ENCODE results near the gene PITHD1.

PITHD1 gene

GRCh38 chr1:23816906-23817305 lies 38.7 kb downstream of the PITHD1 start:
- H3K4me2 ChIP-seq (ENCODE audit: low read length): no peak overlapping the region
- no peaks in the 10 kb centered on the region for H3K27me3 ChIP-seq (ENCODE audit: insufficient read depth, low read length)
- H3F3A ChIP-seq (ENCODE audit: insufficient read depth, low read length): no peaks in the 10 kb centered on the region; the same call in 1 of the 2 replicates
- H3K4me1 ChIP-seq (ENCODE audit: insufficient read depth, low read length, severe bottlenecking): no peaks in the 10 kb centered on the region
- H3K9me3 ChIP-seq (ENCODE audit: low read length): no peaks in the 10 kb centered on the region
- H3K9me2 ChIP-seq (ENCODE audit: low read depth, low read length): no peaks in the 10 kb centered on the region
- H3K9ac ChIP-seq (ENCODE audit: low read length): no peak overlapping the region
- H4K20me1 ChIP-seq (ENCODE audit: insufficient read depth, low read length): no peaks in the 10 kb centered on the region
- H3K27ac ChIP-seq (ENCODE audit: low read depth, low read length, poor library complexity, severe bottlenecking): no peak overlapping the region
- H3K4me3 ChIP-seq (ENCODE audit: low read depth, low read length, poor library complexity, severe bottlenecking): no peak overlapping the region
- TF ChIP-seq CTCF (IDR thresholded peaks at IDR 0.05; ENCODE audit: low read length) (no peak), EZH2 (IDR thresholded peaks at IDR 0.05; ENCODE audit: borderline replicate concordance, low read length) (no peak)
- no peaks in the 10 kb centered on the region for H3K79me2 ChIP-seq (ENCODE audit: insufficient read depth, low read length)
- H3K36me3 ChIP-seq (ENCODE audit: insufficient read depth, low read length): peaks cover 30% of the 10 kb centered on the region; the same call in 1 of the 2 replicates
- no peak overlapping the region for H2AFZ ChIP-seq (ENCODE audit: low read length)

- Histone ChIP-seq H3F3A (ENCODE audit: insufficient read depth, low read length) (no peaks in the 10 kb centered on the region; the same call in 1 of the 2 replicates), H3K36me3 (ENCODE audit: insufficient read depth, low read length) (peaks cover 30% of the 10 kb centered on the region; the same call in 1 of the 2 replicates), H3K9me2 (ENCODE audit: low read depth, low read length) (no peaks in the 10 kb centered on the region), H3K4me1 (ENCODE audit: insufficient read depth, low read length, severe bottlenecking) (no peaks in the 10 kb centered on the region), H3K4me3 (ENCODE audit: low read depth, low read length, poor library complexity, severe bottlenecking) (no peak overlapping the region), H3K27me3 (ENCODE audit: insufficient read depth, low read length) (no peaks in the 10 kb centered on the region), H3K79me2 (ENCODE audit: insufficient read depth, low read length) (no peaks in the 10 kb centered on the region), H3K9ac (ENCODE audit: low read length) (no peak overlapping the region), H3K27ac (ENCODE audit: low read depth, low read length, poor library complexity, severe bottlenecking) (no peak overlapping the region), H2AFZ (ENCODE audit: low read length) (no peak overlapping the region), H3K9me3 (ENCODE audit: low read length) (no peaks in the 10 kb centered on the region), H4K20me1 (ENCODE audit: insufficient read depth, low read length) (no peaks in the 10 kb centered on the region), H3K4me2 (ENCODE audit: low read length) (no peak overlapping the region)
- no peak for TF ChIP-seq CTCF (IDR thresholded peaks at IDR 0.05; ENCODE audit: low read length)
Measured at GRCh38 chr1:23817633-23818032, 39.4 kb downstream of the PITHD1 start.

DNA sequence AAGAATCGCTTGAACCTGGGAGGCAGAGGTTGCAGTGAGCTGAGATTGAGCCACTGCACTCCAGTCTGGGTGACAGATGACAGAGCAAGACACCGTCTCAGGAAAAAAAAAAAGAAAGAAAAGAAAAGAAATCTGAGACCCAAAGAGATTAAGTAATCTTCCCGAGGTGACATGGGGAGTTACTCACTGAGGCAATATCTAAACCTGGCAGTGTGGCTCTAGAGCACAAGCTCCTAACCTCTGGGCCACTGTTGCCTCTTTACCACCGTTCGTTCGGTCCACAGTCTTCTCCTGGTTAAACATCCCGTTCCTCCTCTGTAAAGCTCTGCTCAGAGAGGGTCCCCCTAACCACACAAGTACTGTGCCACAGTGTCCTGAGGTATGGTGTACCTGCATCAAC lies 45.5 kb downstream of the PITHD1 start:
- peaks cover 7% of the 10 kb centered on the region; the same call in 1 of the 2 replicates for H3F3A ChIP-seq (ENCODE audit: insufficient read depth, low read length)
- H3K36me3 ChIP-seq (ENCODE audit: insufficient read depth, low read length): peaks cover 3% of the 10 kb centered on the region; the same call in 1 of the 2 replicates
- peak overlapping the region; percentile 85 for H3K4me3 ChIP-seq (ENCODE audit: low read depth, low read length, poor library complexity, severe bottlenecking)
- H3K4me1 ChIP-seq (ENCODE audit: insufficient read depth, low read length, severe bottlenecking): peaks cover 18% of the 10 kb centered on the region
- H3K79me2 ChIP-seq (ENCODE audit: insufficient read depth, low read length): no peaks in the 10 kb centered on the region
- no peak for TF ChIP-seq CTCF (IDR thresholded peaks at IDR 0.05; ENCODE audit: low read length)
- no peak for TF ChIP-seq EZH2 (IDR thresholded peaks at IDR 0.05; ENCODE audit: borderline replicate concordance, low read length)
- H4K20me1 ChIP-seq (ENCODE audit: insufficient read depth, low read length): no peaks in the 10 kb centered on the region
- H3K9ac ChIP-seq (ENCODE audit: low read length): no peak overlapping the region; the same call in 1 of the 2 replicates
- no peak overlapping the region for H2AFZ ChIP-seq (ENCODE audit: low read length)
- no peaks in the 10 kb centered on the region for H3K27me3 ChIP-seq (ENCODE audit: insufficient read depth, low read length)
- H3K9me3 ChIP-seq (ENCODE audit: low read length): no peaks in the 10 kb centered on the region
- H3K9me2 ChIP-seq (ENCODE audit: low read depth, low read length): no peaks in the 10 kb centered on the region
- H3K27ac ChIP-seq (ENCODE audit: low read depth, low read length, poor library complexity, severe bottlenecking): no peak overlapping the region
- H3K4me2 ChIP-seq (ENCODE audit: low read length): peak overlapping the region; percentile 72; the same call in 1 of the 2 replicates
